Kidney tubule cell (primary cell): Measurements from ENCODE around the gene MSGN1.

Source experiments
- DNase-seq: peaks from one replicate; pipeline ENCODE4 v3.0.0-alpha.2; 2018; ENCODE audit warnings: low spot score

The MSGN1 gene

DNA sequence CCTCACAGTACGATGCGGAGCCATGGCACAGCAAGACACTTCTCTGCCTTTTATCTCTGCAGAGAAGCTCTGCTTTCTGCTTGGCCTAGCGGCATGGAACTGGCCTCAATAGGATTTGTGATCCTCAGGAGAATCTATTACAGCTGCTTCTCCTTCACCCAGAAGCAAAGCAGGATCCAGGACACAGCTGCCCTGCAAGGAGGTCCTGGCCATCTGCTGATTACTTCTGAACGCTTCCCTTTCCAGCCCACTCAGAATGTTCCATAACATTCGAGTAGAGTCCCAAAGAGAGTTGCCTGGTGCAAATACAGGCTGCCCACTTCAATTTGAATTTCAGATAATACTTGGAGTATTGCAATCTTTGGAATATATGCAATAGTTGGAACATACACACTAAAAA, 33.0 kb downstream of the MSGN1 start:
- no peak for DNase-seq

DNA sequence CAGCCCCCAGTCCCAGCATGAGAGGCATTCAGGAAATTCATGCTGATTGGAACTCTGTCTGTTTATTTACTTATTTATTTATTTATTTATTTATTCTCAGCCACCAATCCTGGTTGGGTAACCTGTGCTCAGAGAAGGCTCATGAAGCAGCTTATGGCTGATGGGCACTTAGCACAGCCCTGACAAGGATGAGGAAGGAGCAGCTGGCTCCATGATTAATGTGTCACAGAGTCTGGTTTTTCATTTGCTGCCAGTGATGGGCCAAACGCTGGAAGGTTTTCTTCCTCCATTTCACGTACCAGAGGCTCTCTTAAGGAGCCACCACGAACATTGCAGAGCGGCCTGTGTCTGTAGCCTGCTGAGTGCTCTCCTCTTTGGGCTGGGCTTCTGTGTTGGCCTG, 33.9 kb downstream of the MSGN1 start:
- DNase-seq, result no peak

DNA sequence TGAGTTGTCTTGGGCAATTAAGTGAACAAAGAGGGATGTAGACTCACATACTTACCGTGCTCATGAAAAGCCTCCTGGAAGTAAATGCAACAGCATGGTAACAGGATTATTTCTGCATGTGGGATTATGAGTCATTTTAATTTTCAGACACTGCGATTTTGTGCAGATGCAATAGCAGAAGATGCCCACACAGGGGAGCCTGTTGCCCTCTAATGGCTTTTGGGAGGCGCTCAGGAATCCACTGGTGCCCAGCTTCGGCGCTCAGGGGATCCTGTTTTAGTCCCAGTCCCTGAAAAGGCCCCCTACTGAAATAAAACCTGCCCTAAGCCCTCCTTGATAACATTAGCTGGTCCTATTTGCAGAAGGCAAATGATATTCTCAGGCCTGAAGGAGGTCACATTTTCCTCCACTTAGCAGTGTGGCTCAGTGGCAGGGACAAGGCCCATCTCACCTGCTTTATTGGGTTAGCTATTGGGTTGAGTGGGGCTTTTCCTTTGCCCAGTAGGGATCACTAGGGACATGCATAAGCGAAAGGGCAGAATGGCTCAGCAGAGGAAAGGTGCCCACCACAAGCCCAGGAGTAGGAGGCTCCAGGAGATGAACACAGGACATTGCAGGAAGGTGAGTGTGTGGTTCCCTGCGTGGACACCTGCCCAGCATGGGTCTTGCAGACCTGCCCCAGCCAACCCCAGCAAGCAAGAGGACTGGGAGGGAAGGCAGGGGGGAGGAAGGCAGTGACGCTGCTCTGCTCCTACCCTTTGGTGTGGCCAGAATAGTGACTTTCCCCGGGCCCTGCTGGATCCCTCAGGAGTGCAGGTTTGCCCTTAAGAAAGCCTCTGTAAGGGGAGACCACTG, 35.7 kb downstream of the MSGN1 start:
- peak; percentile 67 for DNase-seq

DNA sequence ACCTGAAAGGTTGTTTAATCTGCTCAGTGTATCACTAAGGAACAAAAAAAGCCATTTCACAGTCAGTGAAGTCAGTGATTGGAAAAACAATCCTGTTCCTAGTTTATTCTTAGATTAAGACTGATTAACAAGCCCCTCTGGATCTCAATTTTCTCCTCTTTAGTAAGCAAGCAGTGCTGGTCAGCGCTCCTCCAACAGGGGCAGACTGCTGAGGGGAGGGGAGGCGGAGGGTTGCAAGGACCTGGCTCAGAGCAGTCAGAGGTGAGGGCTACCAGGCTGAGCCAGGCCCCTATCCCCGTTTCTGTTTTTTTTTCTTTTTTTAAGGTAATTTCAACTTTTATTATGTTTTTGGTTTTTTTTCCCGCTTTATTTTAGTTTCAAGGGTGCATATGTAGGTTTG, 37.5 kb downstream of the MSGN1 start:
- no peak for DNase-seq

DNA sequence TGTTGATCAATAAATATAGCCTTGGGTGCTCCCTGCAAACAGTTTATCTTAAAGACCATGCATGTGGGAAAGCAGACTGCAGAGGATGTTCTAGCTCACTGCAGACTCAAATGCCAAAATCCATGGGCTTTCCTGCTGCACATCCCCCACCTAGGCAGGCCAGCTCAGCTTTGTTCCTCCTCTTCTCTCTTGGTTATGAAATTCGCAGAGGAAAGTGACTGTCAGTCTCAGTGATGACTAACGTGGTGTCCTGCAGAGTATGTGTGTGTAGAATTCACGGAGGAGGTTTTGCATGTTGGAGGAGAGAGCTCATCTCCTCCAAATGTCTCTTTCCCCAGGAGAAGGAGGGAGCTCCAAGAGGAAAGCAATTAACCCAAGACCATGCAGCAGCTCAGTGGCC, 40.8 kb downstream of the MSGN1 start:
- peak; percentile 59 for DNase-seq

DNA sequence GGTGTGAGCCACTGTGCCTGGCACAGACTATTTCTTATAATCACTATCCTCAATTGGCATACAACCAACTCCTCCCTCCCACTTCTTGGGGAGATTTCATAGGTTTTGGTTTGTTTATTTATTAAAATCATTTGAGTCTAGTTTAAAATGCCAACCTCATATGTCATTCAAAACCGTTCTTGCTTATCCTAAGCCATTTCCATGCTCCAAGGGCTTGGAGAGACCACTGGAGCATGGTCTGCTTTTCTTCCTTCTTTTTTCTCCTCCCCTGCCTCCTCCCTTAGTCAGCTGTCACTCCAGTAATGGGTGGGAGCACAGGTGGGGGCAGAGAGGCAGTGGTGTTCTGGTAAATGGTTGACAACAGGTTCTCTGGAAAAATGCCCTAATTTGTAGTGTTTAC, 41.8 kb downstream of the MSGN1 start:
- DNase-seq, result peak; percentile 77

DNA sequence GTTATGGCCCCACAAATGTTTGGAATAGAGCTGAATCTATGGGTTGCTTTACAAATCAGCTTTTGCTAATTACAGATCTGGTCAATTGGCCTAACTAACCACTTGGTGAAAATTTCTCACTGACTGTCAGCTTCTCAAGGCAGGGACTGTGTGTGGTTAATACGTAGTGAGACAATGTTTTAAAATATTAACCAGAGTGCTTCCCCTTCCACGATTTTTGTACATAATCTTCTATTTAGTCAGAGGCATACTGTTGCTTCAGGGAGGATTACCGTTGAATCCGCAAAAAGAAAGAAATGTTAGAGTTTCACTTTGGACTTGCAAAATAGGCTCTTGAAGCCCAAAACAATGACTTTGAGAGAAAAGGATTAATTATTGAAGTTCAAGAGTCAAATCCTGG, 47.3 kb downstream of the MSGN1 start:
- peak; percentile 74 for DNase-seq

DNA sequence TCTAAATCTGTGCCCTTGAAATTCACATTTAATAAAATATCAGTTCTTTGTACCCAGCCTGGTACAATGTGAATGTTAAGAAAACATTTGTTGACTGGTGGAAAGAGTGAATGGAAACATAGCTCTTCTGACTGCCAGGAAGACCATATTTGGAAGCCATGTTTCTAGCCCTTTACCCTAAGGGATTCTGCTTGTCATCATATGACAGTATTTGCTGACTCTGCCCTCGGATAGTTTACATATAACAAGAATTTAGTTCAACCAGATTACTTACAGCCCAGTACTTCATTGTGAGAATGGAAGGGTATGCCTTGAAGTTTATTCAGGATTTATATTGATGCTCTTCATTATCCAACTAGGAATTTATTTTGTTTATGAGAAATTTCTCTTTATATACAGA, 48.4 kb downstream of the MSGN1 start:
- no peak for DNase-seq

DNA sequence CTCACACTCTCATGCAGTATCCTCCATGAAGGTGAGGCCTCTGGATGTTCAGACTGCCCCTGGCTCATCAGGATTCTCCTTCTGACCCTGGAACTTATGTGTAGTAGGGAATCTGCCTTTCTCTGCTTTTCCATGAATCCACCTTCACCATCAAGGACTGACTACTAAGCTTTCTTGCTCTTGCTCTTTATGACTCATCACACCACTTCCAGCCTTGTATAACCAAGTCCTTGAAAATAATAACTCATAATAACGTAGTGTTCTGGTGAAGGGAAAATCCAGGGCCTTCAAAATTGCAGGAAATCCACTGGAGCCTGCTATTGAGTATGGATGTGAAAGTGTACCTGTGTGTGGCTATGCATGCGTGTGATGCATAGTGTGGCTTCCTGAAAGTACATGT, 50.9 kb downstream of the MSGN1 start:
- DNase-seq, result peak; percentile 34
